CD4-positive, alpha-beta memory T cell (primary cell): ENCODE data around the gene KLHL17. TPM values are rescaled to one million over a fixed set of nuclear protein-coding genes. Genes with fewer than 3 reads are reported as not detected.
"Not testable (repeated sequence)": the region's sequence is repeated elsewhere in the genome, so short reads cannot be mapped to it uniquely, and the experiment has no call there.

ENCODE experiments used
- CTCF ChIA-PET: fragments of 350-600 bp; sonication (Branson Sonifier 250); formaldehyde crosslinking; loops from one replicate; lab custom pipeline; 2021; ENCODE audit warnings: inconsistent platforms; ENCODE audit not compliant: partially characterized antibody; lab: Charles Lee
- POLR2A ChIA-PET: fragments of 350-600 bp; sonication (Branson Sonifier 250); formaldehyde crosslinking; loops from one replicate; lab custom pipeline; 2021; ENCODE audit not compliant: partially characterized antibody; lab: Charles Lee
- DNase-seq, 5 donors: peaks; one replicate each; pipeline versions ENCODE4 v3.0.0 to v3.0.0-alpha.2; 2020 to 2022; ENCODE audit warnings: mixed read lengths in 1 of 5
- H3K27ac ChIP-seq: one replicate; pipeline ENCODE4 v1.7.0; 2013; ENCODE audit warnings: low read depth, low read length
- H3K27me3 ChIP-seq: 2 replicates; pipeline ENCODE4 v1.7.0; 2013; ENCODE audit warnings: mild to moderate bottlenecking, low read length, moderate library complexity; ENCODE audit not compliant: insufficient read depth
- H3K36me3 ChIP-seq: 2 replicates; pipeline ENCODE4 v1.7.0; 2013; ENCODE audit warnings: mild to moderate bottlenecking, low read length, moderate library complexity; ENCODE audit not compliant: insufficient read depth
- H3K4me1 ChIP-seq: 2 replicates; pipeline ENCODE4 v1.7.0; 2013; ENCODE audit warnings: mild to moderate bottlenecking, low read length, moderate library complexity; ENCODE audit not compliant: insufficient read depth
- H3K4me3 ChIP-seq, 2 donors: one replicate each; pipeline ENCODE4 v1.7.0; 2013; ENCODE audit warnings: low read length in 2 of 2, mild to moderate bottlenecking in 1 of 2
- H3K9me3 ChIP-seq, 2 donors: one replicate each; pipeline ENCODE4 v1.7.0; 2013; ENCODE audit warnings: low read length in 2 of 2, control low read depth in 1 of 2; ENCODE audit not compliant: control insufficient read depth in 1 of 2
- H3K27ac Mint-ChIP-seq, 7 donors: one replicate each; pipeline ENCODE4 v1.8.0; 2020 to 2021; ENCODE audit warnings: mixed read lengths in 7 of 7, mild to moderate bottlenecking in 6 of 7, inconsistent platforms in 3 of 7, moderate library complexity in 3 of 7
- H3K27me3 Mint-ChIP-seq, 2 donors: one replicate each; pipeline ENCODE4 v1.8.0; 2020 to 2021; ENCODE audit warnings: mixed read lengths in 2 of 2
- H3K36me3 Mint-ChIP-seq, 2 donors: one replicate each; pipeline ENCODE4 v1.8.0; 2020 to 2021; ENCODE audit warnings: mixed read lengths in 2 of 2, inconsistent platforms in 1 of 2, mild to moderate bottlenecking in 1 of 2
- H3K4me1 Mint-ChIP-seq, 4 donors: one replicate each; pipeline ENCODE4 v1.8.0; 2020 to 2021; ENCODE audit warnings: mixed read lengths in 4 of 4, mild to moderate bottlenecking in 1 of 4
- H3K4me3 Mint-ChIP-seq, 8 donors: one replicate each; pipeline ENCODE4 v1.8.0; 2020 to 2021; ENCODE audit warnings: mixed read lengths in 8 of 8, mild to moderate bottlenecking in 7 of 8, moderate library complexity in 6 of 8, inconsistent platforms in 3 of 8
- H3K9me3 Mint-ChIP-seq, 8 donors: one replicate each; pipeline ENCODE4 v1.8.0; 2020 to 2021; ENCODE audit warnings: mixed read lengths in 8 of 8, mild to moderate bottlenecking in 5 of 8, inconsistent platforms in 3 of 8, moderate library complexity in 1 of 8
- intact Hi-C: fragments of 100-400 bp; cut with micrococcal nuclease; formaldehyde crosslinking; loops from one replicate; pipeline ENCODE4 v1.15.1; 2023
- polyA plus RNA-seq, 2 donors: library from polyadenylated mRNA; unstranded; fragments of 300-500 nt; fragmentation: Illumina TruSeq; gene quantifications; one replicate each; pipeline ENCODE4 v1.2.3, GENCODE V29; 2021
- total RNA-seq, 2 experiments: library from RNA; stranded (reverse); gene quantifications; one replicate each; pipeline ENCODE4 v1.2.3, GENCODE V29; 2021

KLHL17 gene
- total and polyA plus RNA-seq, 4 experiments from 2014 or later, result 0.89 to 46.5 (median 22.6) TPM

DNA sequence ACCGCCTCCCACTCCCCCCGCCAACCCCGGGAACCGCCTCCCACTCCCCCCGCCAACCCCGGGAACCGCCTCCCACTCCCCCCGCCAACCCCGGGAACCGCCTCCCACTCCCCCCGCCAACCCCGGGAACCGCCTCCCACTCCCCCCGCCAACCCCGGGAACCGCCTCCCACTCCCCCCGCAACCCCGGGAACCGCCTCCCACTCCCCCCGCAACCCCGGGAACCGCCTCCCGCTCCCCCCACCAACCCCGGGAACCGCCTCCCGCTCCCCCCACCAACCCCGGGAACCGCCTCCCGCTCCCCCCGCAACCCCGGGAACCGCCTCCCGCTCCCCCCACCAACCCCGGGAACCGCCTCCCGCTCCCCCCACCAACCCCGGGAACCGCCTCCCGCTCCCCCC is 16.4 kb downstream of the KLHL17 start:
- ChIA-PET CTCF (interaction anchor here (1.0 to 1.9 kb wide), 5 partner anchors 10 to 107 kb away, joined by 3 to 14 read pairs (median 9); partner anchors contain the start of gene PLEKHN1), POLR2A (interaction anchor here (1.7 to 1.8 kb wide), 2 partner anchors 10 to 71 kb away, joined by 6 to 9 read pairs; partner anchors contain the start of gene PLEKHN1)
- H3K27ac ChIP-seq, H3K4me3 Mint-ChIP-seq, H3K36me3 Mint-ChIP-seq, H3K27me3 ChIP-seq, H3K36me3 ChIP-seq, H3K9me3 ChIP-seq, DNase-seq, H3K9me3 Mint-ChIP-seq, H3K4me3 ChIP-seq, H3K27me3 Mint-ChIP-seq, H3K4me1 ChIP-seq, H3K27ac Mint-ChIP-seq: not testable (repeated sequence)
- intact Hi-C loops, result loop anchor here (1.0 kb wide), 1 partner anchor 72 kb away; no protein-coding TSS in a partner anchor
- peaks cover 3 to 12% (median 5%) of the 10 kb centered on the region in 4 donors for H3K4me1 Mint-ChIP-seq

DNA sequence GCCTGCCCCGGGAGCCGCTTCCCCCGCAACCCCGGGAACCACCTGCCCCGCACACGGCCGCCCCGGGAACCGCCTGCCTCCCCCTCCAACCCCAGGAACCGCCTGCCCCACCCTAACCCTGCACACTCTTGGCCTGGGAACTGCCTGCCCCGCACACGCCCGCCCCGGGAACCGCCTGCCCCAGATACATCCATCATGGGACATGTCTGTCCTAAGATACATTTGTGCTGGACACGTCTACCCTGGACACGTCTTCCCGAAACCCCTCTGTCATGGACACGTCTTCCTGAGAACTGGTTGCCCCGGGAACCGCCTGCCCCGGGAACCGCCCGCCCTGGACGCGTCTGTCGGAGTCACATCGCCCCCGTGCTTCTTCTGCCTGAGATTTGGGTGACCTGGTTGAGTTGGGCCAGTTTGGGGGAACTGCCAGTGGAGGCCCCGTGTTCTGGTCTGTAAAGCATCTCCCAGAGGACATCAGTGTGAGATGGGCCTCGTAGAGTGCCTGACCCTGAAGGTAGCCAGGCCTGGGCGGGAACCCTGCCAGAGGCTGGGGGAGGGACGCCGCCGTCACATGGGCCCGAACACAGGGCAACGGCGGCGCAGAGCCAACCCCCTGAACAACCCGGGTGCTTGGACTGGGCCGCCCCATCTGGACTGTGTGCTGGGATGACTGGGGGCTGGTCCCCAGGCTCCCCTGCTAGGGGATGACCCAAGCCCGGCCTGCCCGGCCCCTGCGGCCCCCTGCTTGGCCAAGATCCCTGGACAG is 17.9 kb downstream of the KLHL17 start:
- Mint-ChIP-seq H3K27ac (no peak overlapping the region), H3K36me3 (no peaks in the 10 kb centered on the region), H3K9me3 (no peaks in the 10 kb centered on the region), H3K27me3 (peaks cover 7 to 11% of the 10 kb centered on the region in 2 donors), H3K4me1 (peaks cover 3 to 12% (median 5%) of the 10 kb centered on the region in 4 donors), H3K4me3 (peak overlapping the region in 3 of 8 donors; percentile 36 to 62 (median 49))
- intact Hi-C loops, result no loop called here
- no peaks in the 10 kb centered on the region for H3K36me3 ChIP-seq
- DNase-seq, result no peak
- no peaks in the 10 kb centered on the region for H3K27me3 ChIP-seq
- peaks cover 9% of the 10 kb centered on the region for H3K4me1 ChIP-seq
- ChIA-PET CTCF (no interaction called here), POLR2A (no interaction called here)
- no peak overlapping the region for H3K27ac ChIP-seq
- H3K9me3 ChIP-seq, result no peaks in the 10 kb centered on the region
- H3K4me3 ChIP-seq, result no peak overlapping the region

DNA sequence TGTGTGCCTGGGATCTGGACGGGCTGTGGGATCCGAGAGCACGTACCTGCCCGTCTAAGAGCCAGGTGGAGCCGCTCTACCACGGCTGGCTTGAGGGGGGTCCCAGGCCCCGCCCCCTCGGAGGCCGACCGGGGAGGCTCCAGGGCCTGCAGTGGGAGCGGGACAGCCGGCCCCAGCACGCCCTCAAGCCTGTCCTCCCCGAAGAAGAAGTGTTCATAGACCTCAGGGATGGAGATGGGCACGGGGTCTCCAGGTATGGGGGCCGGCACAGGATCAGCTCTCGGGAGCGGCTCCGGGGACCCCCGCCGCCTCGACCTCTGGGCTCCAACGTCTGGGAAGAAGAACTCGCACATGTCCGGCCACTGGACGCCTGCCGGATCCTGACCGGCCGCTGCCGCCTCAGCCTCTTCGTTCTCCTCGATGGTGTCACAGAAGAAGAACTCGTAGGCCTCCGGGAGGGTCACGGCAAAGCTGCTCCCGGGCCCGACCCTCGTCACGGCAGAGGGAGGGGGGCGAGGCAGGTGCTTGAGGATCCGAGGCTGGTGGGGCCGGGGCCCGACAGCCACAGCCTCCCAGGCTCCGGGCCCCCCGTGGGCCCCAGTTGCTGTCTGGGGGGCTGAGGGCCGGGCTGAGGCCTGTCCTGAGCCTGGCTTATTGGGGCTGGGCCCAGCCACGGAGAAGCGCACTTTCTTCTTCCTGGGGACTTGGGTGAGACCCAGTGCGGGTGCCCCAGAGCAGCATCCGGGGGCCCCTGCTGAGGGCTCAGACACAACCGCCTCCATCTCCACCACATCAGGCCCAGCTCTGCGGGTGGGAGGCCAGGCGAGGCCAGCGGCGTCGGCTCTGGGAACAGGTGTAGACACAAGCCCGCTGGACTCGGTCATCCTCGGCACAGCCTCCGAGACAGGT is 18.7 kb downstream of the KLHL17 start:
- H3K4me3 ChIP-seq, result no peak overlapping the region
- intact Hi-C loops, result no loop called here
- no peaks in the 10 kb centered on the region for H3K36me3 ChIP-seq
- H3K27ac ChIP-seq, result no peak overlapping the region
- Mint-ChIP-seq H3K4me1 (peaks cover 3 to 12% (median 5%) of the 10 kb centered on the region in 4 donors), H3K27ac (no peak overlapping the region), H3K27me3 (peaks cover 11 to 12% of the 10 kb centered on the region in 2 donors), H3K9me3 (no peaks in the 10 kb centered on the region), H3K4me3 (no peak overlapping the region), H3K36me3 (no peaks in the 10 kb centered on the region)
- POLR2A ChIA-PET, result no interaction called here
- CTCF ChIA-PET, result no interaction called here
- no peaks in the 10 kb centered on the region for H3K27me3 ChIP-seq
- H3K9me3 ChIP-seq, result no peaks in the 10 kb centered on the region
- no peak for DNase-seq
- H3K4me1 ChIP-seq, result peaks cover 9% of the 10 kb centered on the region

DNA sequence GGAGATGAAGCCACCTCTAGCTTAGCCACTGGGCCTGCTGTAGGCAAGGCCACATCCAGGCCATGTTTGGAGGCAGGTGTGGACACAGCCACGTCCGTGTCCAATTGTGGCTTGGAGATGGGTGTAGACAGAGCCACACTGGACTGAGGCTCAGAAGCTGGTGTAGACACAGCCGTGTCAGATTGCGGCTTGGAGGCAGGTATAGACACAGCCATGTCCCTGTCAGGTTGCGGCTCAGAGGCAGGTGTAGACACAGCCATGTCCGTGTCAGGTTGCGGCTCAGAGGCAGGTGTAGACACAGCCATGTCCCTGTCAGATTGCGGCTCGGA is 19.3 kb downstream of the KLHL17 start:
- H3K27ac ChIP-seq, result no peak overlapping the region
- H3K9me3 ChIP-seq, result no peaks in the 10 kb centered on the region
- intact Hi-C loops, result loop anchor here (5.0 kb wide), 1 partner anchor 313 kb away; no protein-coding TSS in a partner anchor
- no peaks in the 10 kb centered on the region for H3K36me3 Mint-ChIP-seq
- no peak overlapping the region for H3K27ac Mint-ChIP-seq
- ChIA-PET CTCF (no interaction called here), POLR2A (no interaction called here)
- no peak overlapping the region for H3K4me3 ChIP-seq
- H3K9me3 Mint-ChIP-seq, result no peaks in the 10 kb centered on the region
- no peak overlapping the region for H3K4me3 Mint-ChIP-seq
- H3K27me3 Mint-ChIP-seq, result peaks cover 11 to 12% of the 10 kb centered on the region in 2 donors
- H3K36me3 ChIP-seq, result no peaks in the 10 kb centered on the region
- peaks cover 3 to 12% (median 5%) of the 10 kb centered on the region in 4 donors for H3K4me1 Mint-ChIP-seq
- no peak for DNase-seq
- H3K27me3 ChIP-seq, result no peaks in the 10 kb centered on the region
- peaks cover 9% of the 10 kb centered on the region for H3K4me1 ChIP-seq

DNA sequence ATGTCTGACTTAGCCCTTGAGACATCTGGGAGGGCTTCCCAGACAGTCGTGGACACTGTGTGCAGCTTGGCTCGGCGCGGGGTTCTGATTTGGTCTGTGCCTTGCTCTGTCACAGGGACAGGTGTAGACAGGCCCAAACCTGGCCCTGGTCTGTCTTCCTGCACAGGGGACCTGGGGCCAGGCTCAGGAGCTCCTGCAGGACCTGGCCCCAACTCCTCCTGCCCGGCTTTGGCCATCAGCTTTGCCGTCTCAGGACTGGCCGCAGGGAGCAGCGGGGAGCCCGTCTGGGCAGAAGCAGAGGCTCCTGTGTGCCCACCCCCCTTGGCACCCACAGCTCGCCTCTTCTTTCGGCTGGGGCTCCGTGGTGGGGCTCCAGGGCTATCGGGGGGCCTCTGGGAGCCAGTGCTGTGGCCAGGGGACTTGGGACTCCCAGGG is 19.8 kb downstream of the KLHL17 start:
- Histone ChIP-seq H3K4me1 (peaks cover 9% of the 10 kb centered on the region), H3K9me3 (no peaks in the 10 kb centered on the region), H3K4me3 (no peak overlapping the region), H3K36me3 (no peaks in the 10 kb centered on the region), H3K27me3 (no peaks in the 10 kb centered on the region), H3K27ac (no peak overlapping the region)
- Mint-ChIP-seq H3K36me3 (no peaks in the 10 kb centered on the region), H3K4me1 (peaks cover 3 to 12% (median 5%) of the 10 kb centered on the region in 4 donors), H3K27ac (no peak overlapping the region), H3K27me3 (peaks cover 15% of the 10 kb centered on the region in 2 donors), H3K4me3 (no peak overlapping the region), H3K9me3 (no peaks in the 10 kb centered on the region)
- POLR2A ChIA-PET, result no interaction called here
- CTCF ChIA-PET, result interaction anchor here (1.5 kb wide), 1 partner anchor 22 kb away, joined by 6 read pairs; no protein-coding TSS in a partner anchor
- no peak for DNase-seq
- intact Hi-C loops, result loop anchor here (5.0 kb wide), 1 partner anchor 312 kb away; no protein-coding TSS in a partner anchor

DNA sequence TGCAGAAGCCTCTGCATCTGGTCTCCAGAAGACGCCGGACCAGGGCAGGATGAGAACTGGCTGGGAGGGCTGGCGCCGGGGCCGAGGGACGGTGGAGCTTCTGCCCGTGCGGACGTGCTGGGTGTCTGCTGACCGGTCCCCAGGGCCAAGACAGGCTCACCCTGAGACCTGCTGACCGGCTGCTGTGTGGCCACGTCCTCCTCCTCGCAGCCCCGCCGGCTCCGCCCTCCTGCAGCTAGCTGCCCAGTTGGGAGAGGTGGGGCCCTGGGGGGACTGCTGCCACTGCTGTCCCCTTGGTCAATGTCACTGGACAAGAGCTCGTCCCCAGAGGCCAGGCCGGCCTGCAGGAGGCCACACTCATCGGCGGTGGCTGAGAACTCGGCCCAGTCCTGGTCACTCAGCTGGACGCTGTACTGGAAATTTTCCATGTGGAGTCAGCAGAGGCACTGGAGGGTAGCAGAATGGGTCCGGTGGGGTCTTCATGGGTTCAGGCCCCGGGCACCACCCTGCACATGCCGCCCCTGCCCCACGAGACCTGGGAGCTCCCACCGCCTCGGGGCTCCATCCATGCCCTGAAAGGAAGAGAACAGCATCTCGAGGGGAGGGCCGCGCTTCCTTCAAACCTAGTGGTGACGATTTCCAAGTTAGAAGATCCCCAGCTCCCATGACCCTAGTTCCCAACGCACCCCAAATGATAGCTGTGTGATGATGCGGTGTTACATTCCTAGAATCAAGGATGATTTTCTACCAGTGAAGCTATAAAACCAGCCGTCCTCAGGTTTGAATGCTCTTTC is 20.4 kb downstream of the KLHL17 start:
- H3K36me3 ChIP-seq, result no peaks in the 10 kb centered on the region
- H3K4me1 ChIP-seq, result peaks cover 6% of the 10 kb centered on the region
- Mint-ChIP-seq H3K9me3 (no peaks in the 10 kb centered on the region), H3K27me3 (peaks cover 14 to 20% of the 10 kb centered on the region in 2 donors), H3K4me3 (no peak overlapping the region), H3K4me1 (peaks cover under 1 to 9% (median 1%) of the 10 kb centered on the region in 4 donors), H3K36me3 (no peaks in the 10 kb centered on the region), H3K27ac (no peak overlapping the region)
- CTCF ChIA-PET, result interaction anchor here (1.0 to 1.9 kb wide), 3 partner anchors 11 to 76 kb away, joined by 3 to 10 read pairs (median 6); no protein-coding TSS in a partner anchor
- H3K9me3 ChIP-seq, result no peaks in the 10 kb centered on the region
- DNase-seq, result no peak
- H3K27ac ChIP-seq, result no peak overlapping the region
- POLR2A ChIA-PET, result no interaction called here
- intact Hi-C loops, result loop anchor here (5.0 kb wide), 1 partner anchor 312 kb away; no protein-coding TSS in a partner anchor
- H3K27me3 ChIP-seq, result no peaks in the 10 kb centered on the region
- H3K4me3 ChIP-seq, result no peak overlapping the region
